Heart left ventricle (tissue), 13 donors: Measurements from ENCODE around the gene FUT4.

Experiments
- POLR2A ChIP-seq, 2 donors: fragments of 450-650 bp; IDR thresholded peaks; one replicate each; pipeline ENCODE4 v1.6.1; 2017; ENCODE audit warnings: antibody characterized with exemption in 2 of 2, mild to moderate bottlenecking in 2 of 2, moderate library complexity in 2 of 2
- TF ChIP-seq, protein P1 (sequence below), 12 donors: fragments of 200-600 bp; sonication (generic) in 4 of 12; IDR thresholded peaks; one replicate each; pipeline versions ENCODE4 v1.5.0 to v1.8.0; 2018 to 2022; ENCODE audit warnings: antibody characterized with exemption in 12 of 12, mild to moderate bottlenecking in 5 of 12
- donor health status: ischemic (EF 13 %, LVEDD 7.1; RV severe dilation, severe dysfunction).
- donor health status: DM: no; HTN: yes; CAD: no.
- donor health status: DM: no; HTN: no; CAD: no.
- donor health status: ischemic (EF 25% LVEDD 6.9; RV normal size, moderate dysfunction).
- donor health status: ischemic (EF 25% LVEDD 5.7; RV mildly dilated, moderate dysfunction).
- donor health status: ischemic (EF 35%, LVEDD 5.7; RV mildly dilated, moderate dysfunction).
- donor health status: nonischemic (EF 11% LVEDD 7.7; RV severe dilation, severe dysfunction).
- donor health status: DM: yes; HTN: yes; CAD: no.
- donor health status: PGD.
- donor health status: ischemic (EF 29% LVEDD 5.4; RV normal size, mild dysfunction).
- donor health status: nonischemic (EF 23%, LVEDD 6.1; RV moderate dilation, normal function).

GRCh38 chr11:94536386-94536785 is 7.3 kb upstream of the FUT4 start:
- TF ChIP-seq, protein P1, sequence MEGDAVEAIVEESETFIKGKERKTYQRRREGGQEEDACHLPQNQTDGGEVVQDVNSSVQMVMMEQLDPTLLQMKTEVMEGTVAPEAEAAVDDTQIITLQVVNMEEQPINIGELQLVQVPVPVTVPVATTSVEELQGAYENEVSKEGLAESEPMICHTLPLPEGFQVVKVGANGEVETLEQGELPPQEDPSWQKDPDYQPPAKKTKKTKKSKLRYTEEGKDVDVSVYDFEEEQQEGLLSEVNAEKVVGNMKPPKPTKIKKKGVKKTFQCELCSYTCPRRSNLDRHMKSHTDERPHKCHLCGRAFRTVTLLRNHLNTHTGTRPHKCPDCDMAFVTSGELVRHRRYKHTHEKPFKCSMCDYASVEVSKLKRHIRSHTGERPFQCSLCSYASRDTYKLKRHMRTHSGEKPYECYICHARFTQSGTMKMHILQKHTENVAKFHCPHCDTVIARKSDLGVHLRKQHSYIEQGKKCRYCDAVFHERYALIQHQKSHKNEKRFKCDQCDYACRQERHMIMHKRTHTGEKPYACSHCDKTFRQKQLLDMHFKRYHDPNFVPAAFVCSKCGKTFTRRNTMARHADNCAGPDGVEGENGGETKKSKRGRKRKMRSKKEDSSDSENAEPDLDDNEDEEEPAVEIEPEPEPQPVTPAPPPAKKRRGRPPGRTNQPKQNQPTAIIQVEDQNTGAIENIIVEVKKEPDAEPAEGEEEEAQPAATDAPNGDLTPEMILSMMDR (IDR thresholded peaks at IDR 0.05), result no peak
- no peak for TF ChIP-seq POLR2A (IDR thresholded peaks at IDR 0.05)
